ENCODE measurements around the gene CARD19.

The CARD19 gene

GRCh38 chr9:93064392-93065134 lies 31.5 kb upstream of the CARD19 start:
- DNase-seq (ENCODE audit: low read depth), result no peak

GRCh38 chr9:93065135-93065720 lies 30.8 kb upstream of the CARD19 start:
- no peak for DNase-seq (ENCODE audit: low read depth)

- no peak for DNase-seq (ENCODE audit: low read depth)
These were observed 28.9 kb upstream of the CARD19 start for GRCh38 chr9:93066978-93067603.

GRCh38 chr9:93068956-93069355 lies 27.1 kb upstream of the CARD19 start:
- DNase-seq (ENCODE audit: low read depth), result no peak

- no peak for DNase-seq (ENCODE audit: low read depth)
These were observed 24.6 kb upstream of the CARD19 start for GRCh38 chr9:93071464-93071863.

- no peak for DNase-seq (ENCODE audit: low read depth)
These were observed 23.6 kb upstream of the CARD19 start for GRCh38 chr9:93072383-93072795.

- no peak for DNase-seq (ENCODE audit: low read depth)
These were observed 19.8 kb upstream of the CARD19 start for GRCh38 chr9:93076101-93076791.

- DNase-seq (ENCODE audit: low read depth), result no peak
These were observed 19.3 kb upstream of the CARD19 start for GRCh38 chr9:93076792-93077128.

GRCh38 chr9:93077367-93077766 lies 18.6 kb upstream of the CARD19 start:
- DNase-seq (ENCODE audit: low read depth), result no peak

GRCh38 chr9:93077811-93078210 lies 18.2 kb upstream of the CARD19 start:
- DNase-seq (ENCODE audit: low read depth), result no peak

- no peak for DNase-seq (ENCODE audit: low read depth)
These were observed 16.6 kb upstream of the CARD19 start for GRCh38 chr9:93079371-93079770.

GRCh38 chr9:93080406-93080805 lies 15.6 kb upstream of the CARD19 start:
- no peak for DNase-seq (ENCODE audit: low read depth)

GRCh38 chr9:93081081-93081529 lies 14.9 kb upstream of the CARD19 start:
- DNase-seq (ENCODE audit: low read depth), result no peak

- DNase-seq (ENCODE audit: low read depth), result no peak
These were observed 14.1 kb upstream of the CARD19 start for GRCh38 chr9:93081931-93082330.

GRCh38 chr9:93082841-93083411 lies 13.1 kb upstream of the CARD19 start:
- no peak for DNase-seq (ENCODE audit: low read depth)

GRCh38 chr9:93083592-93084470 lies 12.2 kb upstream of the CARD19 start:
- no peak for DNase-seq (ENCODE audit: low read depth)

- DNase-seq (ENCODE audit: low read depth), result no peak
These were observed 11.5 kb upstream of the CARD19 start for GRCh38 chr9:93084471-93084881.

GRCh38 chr9:93085676-93086075 lies 10.3 kb upstream of the CARD19 start:
- DNase-seq (ENCODE audit: low read depth), result no peak

GRCh38 chr9:93086447-93087224 lies 9.4 kb upstream of the CARD19 start:
- no peak for DNase-seq (ENCODE audit: low read depth)

- DNase-seq (ENCODE audit: low read depth), result no peak
These were observed 7.9 kb upstream of the CARD19 start for GRCh38 chr9:93087971-93088655.
